Trophoblast cell (in vitro differentiated cells and primary cell): ENCODE results near the gene TAS1R3.

Source experiments
- DNase-seq, 2 donors: peaks; one replicate each; pipeline ENCODE4 v3.0.0-alpha.2; 2016
- H2AFZ ChIP-seq: 2 replicates; pipeline ENCODE4 v1.6.1; 2013; ENCODE audit warnings: low read length, moderate library complexity, mild to moderate bottlenecking; ENCODE audit not compliant: insufficient read depth, poor library complexity
- H2AK5ac ChIP-seq: 2 replicates; pipeline ENCODE4 v1.6.1; 2013; ENCODE audit warnings: mild to moderate bottlenecking, low read length
- H2BK120ac ChIP-seq: 2 replicates; pipeline ENCODE4 v1.6.1; 2013; ENCODE audit warnings: low read length, mild to moderate bottlenecking, moderate library complexity; ENCODE audit not compliant: insufficient read depth, poor library complexity
- H2BK12ac ChIP-seq: 2 replicates; pipeline ENCODE4 v1.6.1; 2013; ENCODE audit warnings: mild to moderate bottlenecking, low read length, moderate library complexity
- H2BK5ac ChIP-seq: 2 replicates; pipeline ENCODE4 v1.6.1; 2013; ENCODE audit warnings: low read length, low read depth, moderate library complexity, mild to moderate bottlenecking; ENCODE audit not compliant: poor library complexity
- H3K14ac ChIP-seq: 2 replicates; pipeline ENCODE4 v1.6.1; 2013; ENCODE audit warnings: mild to moderate bottlenecking, low read length
- H3K18ac ChIP-seq: 2 replicates; pipeline ENCODE4 v1.6.1; 2013; ENCODE audit warnings: mild to moderate bottlenecking, low read length
- H3K23ac ChIP-seq: 2 replicates; pipeline ENCODE4 v1.6.1; 2013; ENCODE audit warnings: low read length
- H3K27ac ChIP-seq: 2 replicates; pipeline ENCODE4 v1.5.1; 2013; ENCODE audit warnings: low read depth, mild to moderate bottlenecking, inconsistent platforms, low read length, moderate library complexity
- H3K27me3 ChIP-seq: 2 replicates; pipeline ENCODE4 v1.6.1; 2013; ENCODE audit warnings: inconsistent platforms, mild to moderate bottlenecking, low read length, moderate library complexity; ENCODE audit not compliant: insufficient read depth
- H3K36me3 ChIP-seq, 2 experiments: 1 replicate in 1 of 2; 2 replicates in 1 of 2; pipeline ENCODE4 v1.6.1; 2013; ENCODE audit warnings: low read length in 2 of 2, mild to moderate bottlenecking in 2 of 2, moderate library complexity in 1 of 2; ENCODE audit not compliant: insufficient read depth in 2 of 2, control insufficient read depth in 1 of 2
- H3K4ac ChIP-seq: 2 replicates; pipeline ENCODE4 v1.6.1; 2013; ENCODE audit warnings: low read depth, mild to moderate bottlenecking, low read length, moderate library complexity
- H3K4me1 ChIP-seq, 2 experiments: 1 replicate in 1 of 2; 2 replicates in 1 of 2; pipeline ENCODE4 v1.6.1; 2013; ENCODE audit warnings: low read length in 2 of 2, mild to moderate bottlenecking in 2 of 2, moderate library complexity in 1 of 2; ENCODE audit not compliant: insufficient read depth in 2 of 2, control insufficient read depth in 1 of 2
- H3K4me2 ChIP-seq: 2 replicates; pipeline ENCODE4 v1.6.1; 2013; ENCODE audit warnings: inconsistent platforms, mild to moderate bottlenecking, low read length, moderate library complexity
- H3K4me3 ChIP-seq: 2 replicates; pipeline ENCODE4 v1.5.1; 2013; ENCODE audit warnings: mild to moderate bottlenecking, low read depth, low read length, inconsistent platforms
- H3K79me1 ChIP-seq: one replicate; pipeline ENCODE4 v1.6.1; 2013; ENCODE audit warnings: low read length
- H3K79me2 ChIP-seq: 2 replicates; pipeline ENCODE4 v1.6.1; 2013; ENCODE audit warnings: low read length, mild to moderate bottlenecking; ENCODE audit not compliant: control insufficient read depth, insufficient read depth, poor library complexity
- H3K9ac ChIP-seq: 2 replicates; pipeline ENCODE4 v1.6.1; 2013; ENCODE audit warnings: mild to moderate bottlenecking, low read length
- H3K9me3 ChIP-seq: 2 replicates; pipeline ENCODE4 v1.6.1; 2013; ENCODE audit warnings: low read depth, mild to moderate bottlenecking, control low read depth, inconsistent platforms, low read length; ENCODE audit not compliant: insufficient read depth
- H4K12ac ChIP-seq: 2 replicates; pipeline ENCODE4 v1.6.1; 2013; ENCODE audit warnings: low read depth, mild to moderate bottlenecking, low read length, moderate library complexity
- H4K8ac ChIP-seq: 2 replicates; pipeline ENCODE4 v1.6.1; 2013; ENCODE audit warnings: low read depth, mild to moderate bottlenecking, low read length, moderate library complexity
- H4K91ac ChIP-seq: one replicate; pipeline ENCODE4 v1.6.1; 2013; ENCODE audit warnings: low read depth, mild to moderate bottlenecking, low read length, moderate library complexity
- WGBS: extraction: QIAGEN DNeasy Blood & Tissue Kit; methylation state at CpG from one replicate; pipeline ENCODE4 v1.1.7; 2013; ENCODE audit warnings: missing lambda C conversion rate; ENCODE audit not compliant: insufficient read length, insufficient coverage; ENCODE audit errors: extremely low coverage; 5-methylcytosine and 5-hydroxymethylcytosine counted together

The TAS1R3 gene

GRCh38 chr1:1352786-1353388, 21.8 kb downstream of the TAS1R3 start:
- peak overlapping the region; percentile 18 for H3K9ac ChIP-seq
- H3K23ac ChIP-seq = peak overlapping the region; percentile 50
- no peak overlapping the region for H3K4me3 ChIP-seq
- peak overlapping the region; percentile 14 for H3K18ac ChIP-seq
- no peak overlapping the region for H3K4me2 ChIP-seq
- peaks cover 27 to 36% of the 10 kb centered on the region in 2 experiments for H3K4me1 ChIP-seq
- no peak for DNase-seq
- H3K79me2 ChIP-seq = peaks cover 20% of the 10 kb centered on the region
- H3K27ac ChIP-seq = peak overlapping the region; percentile 42
- H3K14ac ChIP-seq = no peak overlapping the region
- no peaks in the 10 kb centered on the region for H3K9me3 ChIP-seq
- H4K12ac ChIP-seq = no peak overlapping the region
- H3K79me1 ChIP-seq = peaks cover 25% of the 10 kb centered on the region
- H3K36me3 ChIP-seq = peaks cover 30 to 31% of the 10 kb centered on the region in 2 experiments
- no peak overlapping the region for H4K91ac ChIP-seq
- H2BK5ac ChIP-seq = no peak overlapping the region
- H2BK12ac ChIP-seq = no peak overlapping the region
- peaks cover 9% of the 10 kb centered on the region for H3K27me3 ChIP-seq
- no peak overlapping the region for H2AFZ ChIP-seq
- no peak overlapping the region for H2AK5ac ChIP-seq
- no CpG with 5 or more reads among the region's 5 CpGs for WGBS
- H3K4ac ChIP-seq = no peak overlapping the region
- H4K8ac ChIP-seq = no peak overlapping the region
- H2BK120ac ChIP-seq = no peak overlapping the region

GRCh38 chr1:1353389-1354151, 22.5 kb downstream of the TAS1R3 start:
- Histone ChIP-seq H2BK12ac (no peak overlapping the region), H3K27ac (no peak overlapping the region), H3K4me3 (no peak overlapping the region), H3K9ac (no peak overlapping the region), H3K9me3 (no peaks in the 10 kb centered on the region), H3K18ac (no peak overlapping the region), H3K79me1 (peaks cover 25% of the 10 kb centered on the region), H3K4ac (no peak overlapping the region), H4K91ac (no peak overlapping the region), H3K27me3 (peaks cover 9% of the 10 kb centered on the region), H2BK5ac (no peak overlapping the region), H2BK120ac (no peak overlapping the region), H3K79me2 (peaks cover 18% of the 10 kb centered on the region), H2AFZ (no peak overlapping the region), H3K14ac (no peak overlapping the region), H4K8ac (peak overlapping the region; percentile 1), H2AK5ac (no peak overlapping the region), H3K4me2 (no peak overlapping the region), H3K23ac (no peak overlapping the region), H3K36me3 (peaks cover 30 to 31% of the 10 kb centered on the region in 2 experiments), H3K4me1 (peaks cover 24 to 31% of the 10 kb centered on the region in 2 experiments), H4K12ac (no peak overlapping the region)
- no CpG with 5 or more reads among the region's 28 CpGs for WGBS
- no peak for DNase-seq

DNA sequence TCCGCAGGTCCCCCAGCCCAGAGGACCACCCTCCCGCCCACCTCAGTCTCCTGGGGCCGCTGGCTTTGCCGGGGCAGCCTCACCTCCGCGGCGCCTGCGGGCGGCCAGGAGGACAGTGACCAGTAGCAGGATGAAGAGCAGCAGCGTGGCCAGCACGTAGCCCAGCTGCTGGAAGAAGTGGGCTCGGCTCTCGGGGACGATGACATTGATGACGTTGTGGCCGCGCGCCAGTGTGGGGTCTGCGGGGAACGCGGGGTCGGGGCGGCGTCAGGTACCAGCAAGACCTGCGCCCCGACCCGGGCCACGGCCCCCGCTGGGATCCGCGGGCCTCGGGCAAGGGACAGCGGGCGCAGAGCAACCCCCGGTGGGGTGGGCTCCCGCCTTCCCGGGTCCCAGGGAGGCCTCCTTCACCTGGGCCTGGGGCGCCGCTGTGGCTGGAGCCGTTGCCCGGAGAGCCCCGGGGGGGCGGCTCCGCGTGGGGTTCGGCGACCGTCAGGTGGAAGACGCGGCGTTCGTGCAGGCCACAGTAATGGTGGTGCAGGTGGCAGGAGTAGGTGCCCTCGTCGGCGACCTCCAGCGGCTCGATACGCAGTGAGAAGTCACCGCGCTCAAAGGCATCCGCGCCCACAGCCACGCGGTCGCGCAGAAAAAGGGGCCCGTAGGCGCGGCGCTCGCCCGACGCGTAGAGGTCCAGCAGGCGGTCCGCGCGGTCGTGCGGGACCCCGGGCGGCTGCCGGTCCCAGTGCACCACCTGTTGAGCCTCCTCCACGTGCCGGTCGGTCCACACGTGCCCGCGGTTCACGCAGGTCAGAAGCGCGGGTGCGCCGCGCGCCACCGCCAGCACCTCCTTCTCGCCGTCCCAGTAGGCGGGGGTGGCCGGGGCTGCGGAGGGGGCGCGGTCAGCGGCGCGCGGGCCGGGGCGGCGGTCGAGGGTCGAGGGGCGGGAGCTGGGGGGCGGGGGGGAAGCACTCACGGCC, 23.5 kb downstream of the TAS1R3 start:
- Histone ChIP-seq H3K9me3 (no peaks in the 10 kb centered on the region), H2AK5ac (no peak overlapping the region), H3K79me1 (peaks cover 30% of the 10 kb centered on the region), H3K23ac (no peak overlapping the region), H3K36me3 (peaks cover 30 to 31% of the 10 kb centered on the region in 2 experiments), H3K4ac (no peak overlapping the region), H3K27me3 (peaks cover 9% of the 10 kb centered on the region), H3K4me3 (peak overlapping the region; percentile 44), H3K14ac (no peak overlapping the region), H3K79me2 (peaks cover 18% of the 10 kb centered on the region), H2BK5ac (no peak overlapping the region), H4K91ac (no peak overlapping the region), H2AFZ (no peak overlapping the region), H3K27ac (no peak overlapping the region), H3K4me2 (peak overlapping the region; percentile 32), H3K9ac (no peak overlapping the region), H2BK12ac (no peak overlapping the region), H3K18ac (peak overlapping the region; percentile 55), H3K4me1 (peaks cover 33 to 39% of the 10 kb centered on the region in 2 experiments), H4K8ac (peak overlapping the region; percentile 43), H4K12ac (no peak overlapping the region), H2BK120ac (no peak overlapping the region)
- WGBS = no CpG with 5 or more reads among the region's 116 CpGs
- DNase-seq = peak in 1 of 2 donors; percentile 26

- DNase-seq = peak; percentile 51 to 57
- H3K27me3 ChIP-seq = peaks cover 9% of the 10 kb centered on the region
- H3K36me3 ChIP-seq = peaks cover 30 to 31% of the 10 kb centered on the region in 2 experiments
- H3K79me1 ChIP-seq = peaks cover 35% of the 10 kb centered on the region
- H2BK5ac ChIP-seq = no peak overlapping the region
- H2BK12ac ChIP-seq = no peak overlapping the region
- H3K14ac ChIP-seq = no peak overlapping the region
- H3K4me1 ChIP-seq = peaks cover 38 to 45% of the 10 kb centered on the region in 2 experiments
- peak overlapping the region; percentile 64 for H3K18ac ChIP-seq
- no CpG with 5 or more reads among the region's 52 CpGs for WGBS
- H2AK5ac ChIP-seq = no peak overlapping the region
- no peak overlapping the region for H4K12ac ChIP-seq
- no peak overlapping the region for H3K4ac ChIP-seq
- H2AFZ ChIP-seq = no peak overlapping the region
- H3K4me2 ChIP-seq = peak overlapping the region; percentile 41
- peaks cover 21% of the 10 kb centered on the region for H3K79me2 ChIP-seq
- H3K4me3 ChIP-seq = no peak overlapping the region
- H3K9ac ChIP-seq = no peak overlapping the region
- H2BK120ac ChIP-seq = no peak overlapping the region
- H3K9me3 ChIP-seq = no peaks in the 10 kb centered on the region
- H4K91ac ChIP-seq = no peak overlapping the region
- no peak overlapping the region for H3K23ac ChIP-seq
- H4K8ac ChIP-seq = no peak overlapping the region
- no peak overlapping the region for H3K27ac ChIP-seq
Observed at GRCh38 chr1:1355416-1355815, 24.3 kb downstream of the TAS1R3 start.
